ENCODE results near the gene GATC.

Gene GATC

GRCh38 chr12:120498870-120499515, 52.7 kb downstream of the GATC start:
- no peak for DNase-seq

DNA sequence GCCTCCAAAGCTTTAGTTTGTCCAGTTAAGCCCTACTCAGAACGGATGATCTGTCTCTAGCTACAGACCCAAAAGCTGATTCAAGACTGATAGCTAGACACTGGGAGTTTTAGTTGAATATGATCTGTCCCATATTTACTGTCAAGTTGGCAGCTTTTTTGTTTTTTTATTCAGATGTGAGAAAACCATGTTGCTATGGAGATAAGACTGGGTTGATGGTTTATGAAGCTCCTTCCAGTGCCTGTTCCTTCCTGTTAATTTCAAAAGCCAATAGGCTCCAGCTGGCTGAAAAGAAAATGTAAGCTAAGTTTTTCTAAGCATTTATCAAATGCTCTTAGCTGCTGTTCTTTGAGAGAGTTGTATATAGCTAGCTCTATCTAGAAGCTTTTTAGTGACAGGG, 54.3 kb downstream of the GATC start:
- no peak for DNase-seq

GRCh38 chr12:120504587-120504986, 58.3 kb downstream of the GATC start:
- DNase-seq, result no peak

DNA sequence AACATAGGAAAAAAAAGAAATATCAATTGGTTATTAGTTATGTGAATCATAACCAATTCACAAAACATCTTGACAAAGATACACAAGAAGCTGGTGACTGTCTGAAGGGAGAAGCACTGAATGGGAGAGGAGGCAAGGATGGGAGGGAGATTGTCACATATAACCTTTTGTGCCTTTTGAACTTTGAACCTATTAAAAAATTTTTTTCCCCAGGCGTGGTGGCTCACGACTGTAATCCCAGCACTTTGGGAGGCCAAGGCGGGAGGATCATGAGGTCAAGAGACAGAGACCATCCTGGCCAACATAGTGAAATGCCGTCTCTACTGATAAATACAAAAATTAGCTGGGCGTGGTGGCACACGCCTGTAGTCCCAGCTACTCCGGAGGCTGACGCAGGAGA, 62.3 kb downstream of the GATC start:
- DNase-seq, result no peak

Measured in AML-193 (cell line).